Panc1 (cell line): ENCODE results near the gene ALAS2. TPM values are rescaled to one million over a fixed set of nuclear protein-coding genes. Genes with fewer than 3 reads are reported as not detected.
A peak's percentile ranks its signal among the peaks of the same experiment; 100 is the strongest.

Experiments used
- ATAC-seq: fragments of 200-7000 bp; cut with Tn5 transposase; 2 replicates; pipeline ENCODE4 v1.9.1; 2020; ENCODE audit warnings: mild to moderate bottlenecking, moderate library complexity
- BruUV-seq: library from RNA; stranded (reverse); fragments of 400-500 nt; replicated peaks from 2 replicates; lab custom pipeline; 2021; lab: Mats Ljungman, UMichigan
- CTCF ChIA-PET: fragments of 300-600 bp; sonication (Branson Sonifier 250); formaldehyde crosslinking; loops from one replicate; lab custom pipeline; 2022; ENCODE audit warnings: antibody characterized with exemption; lab: Charles Lee
- POLR2A ChIA-PET: fragments of 300-600 bp; sonication (Branson Sonifier 250); formaldehyde crosslinking; loops from one replicate; lab custom pipeline; 2022; ENCODE audit warnings: antibody characterized with exemption; lab: Charles Lee
- DNase-seq: peaks from one replicate; pipeline ENCODE4 v3.0.0-alpha.2; 2010; ENCODE audit warnings: low read depth, low spot score
- H3K27ac ChIP-seq: 2 replicates; pipeline ENCODE4 v1.5.1; 2011; ENCODE audit warnings: mild to moderate bottlenecking, low read length, inconsistent platforms
- H3K27me3 ChIP-seq: fragments of 200-500 bp; sonication (Bioruptor generic); 2 replicates; pipeline ENCODE4 v1.6.0; 2014; ENCODE audit warnings: low read length, inconsistent platforms; ENCODE audit not compliant: control insufficient read depth, insufficient read depth
- H3K36me3 ChIP-seq: fragments of 200-500 bp; sonication (Bioruptor generic); 2 replicates; pipeline ENCODE4 v1.5.1; 2014; ENCODE audit warnings: inconsistent platforms, mild to moderate bottlenecking, low read length, moderate library complexity; ENCODE audit not compliant: control insufficient read depth, insufficient read depth
- H3K4me1 ChIP-seq: 2 replicates; pipeline ENCODE4 v1.5.1; 2011; ENCODE audit warnings: inconsistent platforms, mild to moderate bottlenecking, low read length, moderate library complexity; ENCODE audit not compliant: control insufficient read depth, insufficient read depth
- H3K4me3 ChIP-seq, 2 experiments: 2 replicates each; pipeline ENCODE4 v1.5.1; 2011 to 2012; ENCODE audit warnings: low read depth in 2 of 2, low read length in 2 of 2, mild to moderate bottlenecking in 2 of 2, inconsistent platforms in 1 of 2, moderate library complexity in 1 of 2
- H3K9me3 ChIP-seq: fragments of 200-500 bp; sonication (Bioruptor generic); 2 replicates; pipeline ENCODE4 v1.5.1; 2014; ENCODE audit warnings: low read depth, mild to moderate bottlenecking, inconsistent platforms, low read length, moderate library complexity; ENCODE audit not compliant: control insufficient read depth, insufficient read depth
- CTCF ChIP-seq: fragments of 450-650 bp; IDR thresholded peaks from 2 replicates; pipeline ENCODE4 v1.5.1; 2017; ENCODE audit warnings: mild to moderate bottlenecking
- POLR2AphosphoS5 ChIP-seq: IDR thresholded peaks from 2 replicates; pipeline ENCODE4 v1.6.1; 2012; ENCODE audit warnings: mild to moderate bottlenecking, low read depth, low read length, moderate library complexity
- REST ChIP-seq, 2 experiments: IDR thresholded peaks; 2 replicates each; pipeline ENCODE4 v1.6.1; 2011 to 2012; ENCODE audit warnings: low read depth in 2 of 2, control low read depth in 1 of 2, low read length in 1 of 2, mild to moderate bottlenecking in 1 of 2, moderate library complexity in 1 of 2; ENCODE audit not compliant: insufficient read depth in 1 of 2
- SIN3A ChIP-seq: IDR thresholded peaks from 2 replicates; pipeline ENCODE4 v1.6.1; 2012; ENCODE audit warnings: low read depth, mild to moderate bottlenecking, low read length, moderate library complexity, borderline replicate concordance; ENCODE audit not compliant: insufficient read depth
- TCF7L2 ChIP-seq: IDR thresholded peaks from 2 replicates; pipeline ENCODE4 v1.6.1; 2011; ENCODE audit warnings: mild to moderate bottlenecking, low read depth, low read length, inconsistent platforms
- in situ Hi-C: cut with HindIII; loops from 2 replicates; pipeline ENCODE4 v1.10.0; 2016; ENCODE audit warnings: low sequenced_read_pairs, low pct_unique_long_range_greater_than_20kb
- intact Hi-C: fragments of 100-400 bp; cut with micrococcal nuclease; formaldehyde crosslinking; loops from one replicate; pipeline ENCODE4 v1.10.0; 2022; ENCODE audit not compliant: unreplicated experiment
- total RNA-seq: library from RNA; stranded (reverse); gene quantifications from one replicate; pipeline ENCODE4 v1.2.1, GENCODE V29; 2021; ENCODE audit not compliant: unreplicated experiment

Gene ALAS2
- total RNA-seq, 1 experiment from 2014 or later, result not detected

GRCh38 chrX:54999717-55000598 is 30.8 kb downstream of the ALAS2 start, which contains the start of gene APEX2:
TSS of gene APEX2 (plus strand) at chrX:55000363. CDS start at chrX:55000423, 60 bp downstream.
- TF ChIP-seq TCF7L2 (0 out of 2 replicates have a peak, but pooled peaks have one; percentile 34), REST (IDR thresholded peaks at IDR 0.05; ENCODE audit: insufficient read depth in 1 of 2, low read depth in 2 of 2, low read length in 1 of 2) (no peak), SIN3A (peak; percentile 41; the same call in 1 of the 2 replicates), POLR2AphosphoS5 (peak; percentile 92)
- Histone ChIP-seq H3K36me3 (no peaks in the 10 kb centered on the region; the same call in none of the 2 replicates), H3K9me3 (no peaks in the 10 kb centered on the region), H3K27me3 (no peaks in the 10 kb centered on the region), H3K27ac (peak within 1 kb of the TSS; percentile 88), H3K4me1 (peaks cover 5% of the 10 kb centered on the region; the same call in 1 of the 2 replicates), H3K4me3 (peak within 1 kb of the TSS; percentile 68 to 94)
- ATAC-seq (peak; percentile 99), DNase-seq (peak; percentile 64)
- ChIA-PET POLR2A (interaction anchor here (0.7 kb wide), 1 partner anchor 9 kb away, joined by 3 read pairs; no protein-coding TSS in a partner anchor), CTCF (interaction anchor here (0.6 to 1.6 kb wide), 3 partner anchors 10 to 189 kb away, joined by 3 to 5 read pairs (median 3); no protein-coding TSS in a partner anchor)
- intact Hi-C loops (no loop called here), in situ Hi-C loops (no loop called here)
- BruUV-seq, result TSS peak; percentile 92

- CTCF ChIA-PET, result no interaction called here
- Histone ChIP-seq H3K4me3 (no peak overlapping the region), H3K36me3 (no peaks in the 10 kb centered on the region; the same call in 1 of the 2 replicates), H3K27me3 (no peaks in the 10 kb centered on the region; the same call in 1 of the 2 replicates), H3K4me1 (no peaks in the 10 kb centered on the region), H3K27ac (no peak overlapping the region), H3K9me3 (no peaks in the 10 kb centered on the region)
- in situ Hi-C loops, result no loop called here
- no TSS peak for BruUV-seq
- no peak for ATAC-seq
- TF ChIP-seq REST (IDR thresholded peaks at IDR 0.05; ENCODE audit: insufficient read depth in 1 of 2, low read depth in 2 of 2, low read length in 1 of 2) (no peak), CTCF (no peak), POLR2AphosphoS5 (no peak), TCF7L2 (no peak), SIN3A (no peak)
- intact Hi-C loops, result no loop called here
- DNase-seq, result no peak
- POLR2A ChIA-PET, result no interaction called here
Observed at GRCh38 chrX:54995621-54996020, 35.2 kb downstream of the ALAS2 start.
